GM12875 (cell line): ENCODE measurements around the gene APBB2.

Experiments used
- H3K4me3 ChIP-seq: one replicate; pipeline ENCODE4 v1.5.1; 2011; ENCODE audit warnings: low read depth, low read length, control low read depth
- CTCF ChIP-seq: IDR thresholded peaks from 2 replicates; pipeline ENCODE4 v1.5.1; 2011; ENCODE audit warnings: low read depth, mild to moderate bottlenecking, control low read depth, inconsistent platforms, low read length, moderate library complexity, borderline replicate concordance; ENCODE audit not compliant: insufficient read depth

The APBB2 gene

GRCh38 chr4:41146196-41146595, 68.1 kb downstream of the APBB2 start:
- TF ChIP-seq CTCF: no peak
- H3K4me3 ChIP-seq: no peak overlapping the region

GRCh38 chr4:41145571-41146078, 68.7 kb downstream of the APBB2 start:
- TF ChIP-seq CTCF: no peak
- no peak overlapping the region for H3K4me3 ChIP-seq

- no peak for TF ChIP-seq CTCF
- no peak overlapping the region for H3K4me3 ChIP-seq
Measured at GRCh38 chr4:41144812-41145211, 69.5 kb downstream of the APBB2 start.

- no peak overlapping the region for H3K4me3 ChIP-seq
- no peak for TF ChIP-seq CTCF
Measured at GRCh38 chr4:41144040-41144379, 70.3 kb downstream of the APBB2 start.

GRCh38 chr4:41143311-41144039, 70.9 kb downstream of the APBB2 start:
- H3K4me3 ChIP-seq: no peak overlapping the region
- TF ChIP-seq CTCF: no peak

GRCh38 chr4:41142376-41143310, 71.7 kb downstream of the APBB2 start:
- H3K4me3 ChIP-seq: no peak overlapping the region
- TF ChIP-seq CTCF: no peak
